CD4-positive, alpha-beta memory T cell (primary cell): ENCODE results near the gene FOXP1. TPM values are rescaled to one million over a fixed set of nuclear protein-coding genes. Genes with fewer than 3 reads are reported as not detected.

ENCODE experiments used
- CTCF ChIA-PET: fragments of 350-600 bp; sonication (Branson Sonifier 250); formaldehyde crosslinking; loops from one replicate; lab custom pipeline; 2021; ENCODE audit warnings: inconsistent platforms; ENCODE audit not compliant: partially characterized antibody; lab: Charles Lee
- POLR2A ChIA-PET: fragments of 350-600 bp; sonication (Branson Sonifier 250); formaldehyde crosslinking; loops from one replicate; lab custom pipeline; 2021; ENCODE audit not compliant: partially characterized antibody; lab: Charles Lee
- DNase-seq, 5 donors: peaks; one replicate each; pipeline versions ENCODE4 v3.0.0 to v3.0.0-alpha.2; 2020 to 2022; ENCODE audit warnings: mixed read lengths in 1 of 5
- H3K27ac ChIP-seq: one replicate; pipeline ENCODE4 v1.7.0; 2013; ENCODE audit warnings: low read depth, low read length
- H3K27me3 ChIP-seq: 2 replicates; pipeline ENCODE4 v1.7.0; 2013; ENCODE audit warnings: mild to moderate bottlenecking, low read length, moderate library complexity; ENCODE audit not compliant: insufficient read depth
- H3K36me3 ChIP-seq: 2 replicates; pipeline ENCODE4 v1.7.0; 2013; ENCODE audit warnings: mild to moderate bottlenecking, low read length, moderate library complexity; ENCODE audit not compliant: insufficient read depth
- H3K4me1 ChIP-seq: 2 replicates; pipeline ENCODE4 v1.7.0; 2013; ENCODE audit warnings: mild to moderate bottlenecking, low read length, moderate library complexity; ENCODE audit not compliant: insufficient read depth
- H3K4me3 ChIP-seq, 2 donors: one replicate each; pipeline ENCODE4 v1.7.0; 2013; ENCODE audit warnings: low read length in 2 of 2, mild to moderate bottlenecking in 1 of 2
- H3K9me3 ChIP-seq, 2 donors: one replicate each; pipeline ENCODE4 v1.7.0; 2013; ENCODE audit warnings: low read length in 2 of 2, control low read depth in 1 of 2; ENCODE audit not compliant: control insufficient read depth in 1 of 2
- H3K27ac Mint-ChIP-seq, 7 donors: one replicate each; pipeline ENCODE4 v1.8.0; 2020 to 2021; ENCODE audit warnings: mixed read lengths in 7 of 7, mild to moderate bottlenecking in 6 of 7, inconsistent platforms in 3 of 7, moderate library complexity in 3 of 7
- H3K27me3 Mint-ChIP-seq, 2 donors: one replicate each; pipeline ENCODE4 v1.8.0; 2020 to 2021; ENCODE audit warnings: mixed read lengths in 2 of 2
- H3K36me3 Mint-ChIP-seq, 2 donors: one replicate each; pipeline ENCODE4 v1.8.0; 2020 to 2021; ENCODE audit warnings: mixed read lengths in 2 of 2, inconsistent platforms in 1 of 2, mild to moderate bottlenecking in 1 of 2
- H3K4me1 Mint-ChIP-seq, 4 donors: one replicate each; pipeline ENCODE4 v1.8.0; 2020 to 2021; ENCODE audit warnings: mixed read lengths in 4 of 4, mild to moderate bottlenecking in 1 of 4
- H3K4me3 Mint-ChIP-seq, 8 donors: one replicate each; pipeline ENCODE4 v1.8.0; 2020 to 2021; ENCODE audit warnings: mixed read lengths in 8 of 8, mild to moderate bottlenecking in 7 of 8, moderate library complexity in 6 of 8, inconsistent platforms in 3 of 8
- H3K9me3 Mint-ChIP-seq, 8 donors: one replicate each; pipeline ENCODE4 v1.8.0; 2020 to 2021; ENCODE audit warnings: mixed read lengths in 8 of 8, mild to moderate bottlenecking in 5 of 8, inconsistent platforms in 3 of 8, moderate library complexity in 1 of 8
- intact Hi-C: fragments of 100-400 bp; cut with micrococcal nuclease; formaldehyde crosslinking; loops from one replicate; pipeline ENCODE4 v1.15.1; 2023
- polyA plus RNA-seq, 2 donors: library from polyadenylated mRNA; unstranded; fragments of 300-500 nt; fragmentation: Illumina TruSeq; gene quantifications; one replicate each; pipeline ENCODE4 v1.2.3, GENCODE V29; 2021
- total RNA-seq, 2 experiments: library from RNA; stranded (reverse); gene quantifications; one replicate each; pipeline ENCODE4 v1.2.3, GENCODE V29; 2021

Gene FOXP1
- total and polyA plus RNA-seq, 4 experiments from 2014 or later = 189 to 348 (median 279) TPM

GRCh38 chr3:71142441-71143161 lies 440.9 kb downstream of the FOXP1 start:
- Histone ChIP-seq H3K27me3 (no peaks in the 10 kb centered on the region), H3K4me3 (no peak overlapping the region), H3K9me3 (no peaks in the 10 kb centered on the region), H3K36me3 (no peaks in the 10 kb centered on the region), H3K27ac (no peak overlapping the region), H3K4me1 (peaks cover 12% of the 10 kb centered on the region)
- intact Hi-C loops = no loop called here
- Mint-ChIP-seq H3K4me3 (peak overlapping the region in 1 of 8 donors; percentile 33), H3K27me3 (no peaks in the 10 kb centered on the region), H3K27ac (peak overlapping the region in 6 of 7 donors; percentile 49 to 83 (median 66)), H3K4me1 (peaks cover 20 to 43% (median 29%) of the 10 kb centered on the region in 4 donors), H3K9me3 (no peaks in the 10 kb centered on the region), H3K36me3 (peaks cover 26 to 36% of the 10 kb centered on the region in 2 donors)
- POLR2A ChIA-PET = interaction anchor here (0.7 kb wide), 1 partner anchor 12 kb away, joined by 4 read pairs; no protein-coding TSS in a partner anchor
- CTCF ChIA-PET = interaction anchor here (1.0 to 1.1 kb wide), 2 partner anchors 8 to 14 kb away, joined by 3 read pairs; no protein-coding TSS in a partner anchor
- DNase-seq = no peak

GRCh38 chr3:71140477-71140876 lies 443.1 kb downstream of the FOXP1 start:
- H3K27me3 ChIP-seq = no peaks in the 10 kb centered on the region
- CTCF ChIA-PET = no interaction called here
- POLR2A ChIA-PET = interaction anchor here (1.4 kb wide), 1 partner anchor 9 kb away, joined by 4 read pairs; no protein-coding TSS in a partner anchor
- no peaks in the 10 kb centered on the region for H3K9me3 ChIP-seq
- DNase-seq = no peak
- Mint-ChIP-seq H3K4me3 (no peak overlapping the region), H3K9me3 (no peaks in the 10 kb centered on the region), H3K27me3 (no peaks in the 10 kb centered on the region), H3K36me3 (peaks cover 23% of the 10 kb centered on the region in 2 donors), H3K27ac (peak overlapping the region in 2 of 7 donors; percentile 24 to 62), H3K4me1 (peaks cover 29 to 46% (median 39%) of the 10 kb centered on the region in 4 donors)
- H3K27ac ChIP-seq = no peak overlapping the region
- no peak overlapping the region for H3K4me3 ChIP-seq
- H3K4me1 ChIP-seq = peaks cover 20% of the 10 kb centered on the region
- no peaks in the 10 kb centered on the region for H3K36me3 ChIP-seq
- intact Hi-C loops = no loop called here

GRCh38 chr3:71139496-71139895 lies 444.0 kb downstream of the FOXP1 start:
- no peaks in the 10 kb centered on the region for H3K9me3 ChIP-seq
- Mint-ChIP-seq H3K4me3 (no peak overlapping the region), H3K4me1 (peaks cover 30 to 53% (median 40%) of the 10 kb centered on the region in 4 donors), H3K27ac (peak overlapping the region in 2 of 7 donors; percentile 14 to 60), H3K9me3 (no peaks in the 10 kb centered on the region), H3K27me3 (no peaks in the 10 kb centered on the region), H3K36me3 (peaks cover 20 to 21% of the 10 kb centered on the region in 2 donors)
- H3K4me3 ChIP-seq = no peak overlapping the region
- no peaks in the 10 kb centered on the region for H3K36me3 ChIP-seq
- ChIA-PET POLR2A (interaction anchor here (1.0 kb wide), 1 partner anchor 9 kb away, joined by 3 read pairs; no protein-coding TSS in a partner anchor), CTCF (no interaction called here)
- no peak overlapping the region for H3K27ac ChIP-seq
- intact Hi-C loops = loop anchor here (10.0 kb wide), 1 partner anchor 445 kb away; the partner anchor contains the start of gene FOXP1
- no peak for DNase-seq
- no peaks in the 10 kb centered on the region for H3K27me3 ChIP-seq
- H3K4me1 ChIP-seq = peaks cover 30% of the 10 kb centered on the region

- H3K27ac Mint-ChIP-seq = no peak overlapping the region
- ChIA-PET CTCF (no interaction called here), POLR2A (no interaction called here)
- H3K9me3 Mint-ChIP-seq = no peaks in the 10 kb centered on the region
- peaks cover 14 to 16% of the 10 kb centered on the region in 2 donors for H3K36me3 Mint-ChIP-seq
- H3K27ac ChIP-seq = no peak overlapping the region
- H3K27me3 ChIP-seq = no peaks in the 10 kb centered on the region
- no peaks in the 10 kb centered on the region for H3K36me3 ChIP-seq
- H3K4me1 Mint-ChIP-seq = peaks cover 32 to 64% (median 43%) of the 10 kb centered on the region in 4 donors
- H3K4me3 Mint-ChIP-seq = no peak overlapping the region
- H3K4me1 ChIP-seq = peaks cover 39% of the 10 kb centered on the region
- H3K9me3 ChIP-seq = no peaks in the 10 kb centered on the region
- intact Hi-C loops = loop anchor here (10.0 kb wide), 1 partner anchor 446 kb away; the partner anchor contains the start of gene FOXP1
- H3K4me3 ChIP-seq = no peak overlapping the region
- no peaks in the 10 kb centered on the region for H3K27me3 Mint-ChIP-seq
- no peak for DNase-seq
Observed at GRCh38 chr3:71138410-71138809, 445.1 kb downstream of the FOXP1 start.

- Mint-ChIP-seq H3K4me3 (no peak overlapping the region), H3K4me1 (peaks cover 34 to 72% (median 52%) of the 10 kb centered on the region in 4 donors), H3K9me3 (peaks cover 0 to 3% (median 0%) of the 10 kb centered on the region in 8 donors), H3K27me3 (no peaks in the 10 kb centered on the region), H3K27ac (peak overlapping the region in 6 of 7 donors; percentile 6 to 93 (median 54)), H3K36me3 (peaks cover 4 to 5% of the 10 kb centered on the region in 2 donors)
- peaks cover 50% of the 10 kb centered on the region for H3K4me1 ChIP-seq
- ChIA-PET POLR2A (interaction anchor here (1.0 kb wide), 1 partner anchor 9 kb away, joined by 3 read pairs; no protein-coding TSS in a partner anchor), CTCF (interaction anchor here (1.6 kb wide), 1 partner anchor 17 kb away, joined by 3 read pairs; no protein-coding TSS in a partner anchor)
- no peak for DNase-seq
- H3K4me3 ChIP-seq = no peak overlapping the region
- intact Hi-C loops = loop anchor here (10.0 kb wide), 1 partner anchor 449 kb away; the partner anchor contains the start of gene FOXP1
- H3K27me3 ChIP-seq = no peaks in the 10 kb centered on the region
- H3K9me3 ChIP-seq = no peaks in the 10 kb centered on the region
- no peak overlapping the region for H3K27ac ChIP-seq
- H3K36me3 ChIP-seq = no peaks in the 10 kb centered on the region
Observed at GRCh38 chr3:71136276-71136675, 447.3 kb downstream of the FOXP1 start.

- Histone ChIP-seq H3K9me3 (no peaks in the 10 kb centered on the region), H3K27me3 (no peaks in the 10 kb centered on the region), H3K36me3 (no peaks in the 10 kb centered on the region), H3K4me3 (no peak overlapping the region), H3K4me1 (peaks cover 58% of the 10 kb centered on the region), H3K27ac (no peak overlapping the region)
- H3K36me3 Mint-ChIP-seq = peaks cover 2 to 4% of the 10 kb centered on the region in 2 donors
- POLR2A ChIA-PET = no interaction called here
- H3K27me3 Mint-ChIP-seq = no peaks in the 10 kb centered on the region
- H3K4me3 Mint-ChIP-seq = peak overlapping the region in 2 of 8 donors; percentile 9 to 50
- DNase-seq = no peak
- H3K9me3 Mint-ChIP-seq = peaks cover 0 to 3% (median 0%) of the 10 kb centered on the region in 8 donors
- intact Hi-C loops = loop anchor here (10.0 kb wide), 1 partner anchor 449 kb away; the partner anchor contains the start of gene FOXP1
- CTCF ChIA-PET = no interaction called here
- H3K27ac Mint-ChIP-seq = peak overlapping the region; percentile 62 to 93 (median 73)
- peaks cover 35 to 79% (median 56%) of the 10 kb centered on the region in 4 donors for H3K4me1 Mint-ChIP-seq
Observed at GRCh38 chr3:71135373-71136088, 448.0 kb downstream of the FOXP1 start.
